NCI-H1930 (cell line): ENCODE measurements around the gene SLC9A9.

Experiments
- DNase-seq, 2 experiments: peaks; one replicate each; lab custom pipeline; 2025; lab: John Stamatoyannopoulos, UW

Gene SLC9A9

DNA sequence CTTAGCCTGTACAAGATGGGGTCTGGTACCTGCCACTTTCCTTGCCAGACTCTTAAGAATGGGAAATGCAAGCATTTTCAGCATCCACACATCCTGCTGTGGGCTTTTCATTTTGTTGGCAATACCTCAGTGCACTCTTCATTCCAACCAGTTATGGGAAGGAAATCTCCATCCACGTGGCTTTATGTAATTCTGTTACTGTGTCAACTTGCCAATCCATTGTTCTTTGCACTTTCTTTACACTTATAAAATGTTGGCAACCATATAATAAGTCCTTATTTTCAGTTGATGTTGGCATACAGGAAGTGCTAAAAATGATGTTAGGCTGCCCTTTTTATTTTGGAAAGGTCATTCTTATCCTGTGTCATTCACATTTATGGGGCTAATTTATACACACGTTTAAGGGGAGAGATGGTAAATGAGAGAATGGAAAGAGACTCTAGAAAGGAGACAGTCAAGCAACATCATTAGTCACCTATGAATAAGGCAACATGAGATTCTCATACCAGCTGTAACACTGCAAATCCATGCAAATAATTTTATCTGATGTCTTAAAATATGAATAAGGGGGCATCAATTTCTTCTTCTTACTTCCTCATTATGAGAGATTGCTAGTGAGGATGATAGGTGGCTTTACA, 490.0 kb downstream of the SLC9A9 start:
- no peak for DNase-seq

DNA sequence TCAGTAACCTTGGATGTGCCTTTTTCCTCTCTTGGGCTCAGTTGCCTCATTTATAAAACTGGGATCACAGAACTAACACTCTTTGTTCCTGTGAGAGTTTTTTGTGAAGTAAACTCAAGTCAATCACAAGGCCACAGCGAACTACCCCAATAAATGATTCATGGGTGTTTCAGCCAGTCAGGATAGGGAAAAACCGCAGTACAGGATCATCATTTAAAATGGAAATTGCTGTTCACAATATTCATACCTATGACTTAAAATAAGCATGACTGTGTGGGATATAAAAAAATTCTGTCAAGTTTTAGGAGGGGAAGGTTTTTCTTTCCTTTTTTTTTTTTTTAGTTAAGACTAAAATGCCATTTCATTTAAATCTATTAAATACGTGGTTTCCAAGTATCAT, 490.6 kb downstream of the SLC9A9 start:
- DNase-seq, result no peak

DNA sequence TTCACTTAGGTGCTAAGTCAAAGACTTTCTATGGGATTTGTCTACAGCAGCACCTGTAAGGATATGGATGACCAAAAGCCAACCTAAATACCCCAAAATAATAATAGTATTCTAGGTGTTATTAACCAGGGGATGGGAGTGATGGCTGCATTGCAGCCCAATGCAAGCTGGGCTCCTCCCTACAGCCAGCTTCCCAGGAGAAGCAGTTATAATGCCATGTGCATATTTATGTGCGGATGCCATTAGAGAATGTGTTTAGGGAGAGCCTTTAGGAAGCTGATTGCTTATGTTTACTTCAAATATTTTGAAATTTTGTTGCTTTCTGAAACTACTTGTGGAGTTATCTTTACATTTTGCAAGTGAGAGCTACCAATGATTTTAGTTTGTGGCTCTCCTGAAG, 491.4 kb downstream of the SLC9A9 start:
- DNase-seq, result no peak

DNA sequence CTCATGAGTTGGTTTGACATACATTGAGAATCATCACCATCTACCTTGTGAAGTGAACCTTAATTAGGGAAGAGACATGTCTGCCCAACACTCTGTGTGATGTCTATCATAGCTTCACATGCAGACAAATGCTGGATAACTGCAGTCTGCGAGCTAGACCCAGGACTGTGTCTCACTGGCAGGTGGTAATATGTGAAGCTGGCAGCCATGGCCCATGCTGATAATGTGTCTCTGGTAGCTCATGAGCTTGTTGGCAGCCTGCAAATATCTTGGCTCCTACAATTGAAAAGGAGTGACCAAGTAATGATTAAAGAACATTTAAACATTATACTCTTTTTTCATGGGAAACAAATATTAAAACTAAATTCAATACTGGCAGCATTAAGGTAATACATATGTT, 493.9 kb downstream of the SLC9A9 start:
- no peak for DNase-seq

DNA sequence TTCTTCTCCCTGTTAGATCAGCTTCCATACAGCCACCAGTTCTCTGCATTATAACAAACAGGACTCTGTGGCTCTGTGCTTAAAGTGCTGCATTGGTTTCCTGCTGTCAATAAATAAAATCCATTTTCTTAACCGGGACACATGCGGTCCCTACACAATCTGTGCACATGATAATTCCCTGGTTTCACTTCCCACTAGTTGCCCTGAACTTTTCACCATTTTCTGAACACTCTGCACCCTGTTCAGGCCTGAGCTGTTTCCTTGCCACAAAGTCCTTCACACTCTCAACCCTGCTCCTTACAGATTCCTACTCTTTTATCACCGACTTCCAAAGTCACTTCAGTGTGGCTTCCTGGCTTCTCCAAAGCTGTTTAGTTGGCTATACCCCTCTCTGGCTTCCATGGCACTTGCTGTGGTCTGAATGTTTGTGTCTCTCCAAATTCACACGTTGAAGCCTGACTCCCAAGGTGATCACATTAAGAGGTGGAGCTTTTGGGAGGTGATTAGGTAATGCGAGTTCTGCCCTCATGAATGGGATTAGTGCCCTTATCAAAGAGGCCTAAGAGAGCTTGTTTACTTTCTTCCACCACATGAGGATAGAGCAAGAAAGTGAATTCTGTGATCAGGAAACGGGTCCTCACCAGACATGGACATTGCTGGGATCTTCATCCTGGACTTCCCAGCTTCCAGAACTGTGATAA, 495.3 kb downstream of the SLC9A9 start:
- DNase-seq, result no peak

DNA sequence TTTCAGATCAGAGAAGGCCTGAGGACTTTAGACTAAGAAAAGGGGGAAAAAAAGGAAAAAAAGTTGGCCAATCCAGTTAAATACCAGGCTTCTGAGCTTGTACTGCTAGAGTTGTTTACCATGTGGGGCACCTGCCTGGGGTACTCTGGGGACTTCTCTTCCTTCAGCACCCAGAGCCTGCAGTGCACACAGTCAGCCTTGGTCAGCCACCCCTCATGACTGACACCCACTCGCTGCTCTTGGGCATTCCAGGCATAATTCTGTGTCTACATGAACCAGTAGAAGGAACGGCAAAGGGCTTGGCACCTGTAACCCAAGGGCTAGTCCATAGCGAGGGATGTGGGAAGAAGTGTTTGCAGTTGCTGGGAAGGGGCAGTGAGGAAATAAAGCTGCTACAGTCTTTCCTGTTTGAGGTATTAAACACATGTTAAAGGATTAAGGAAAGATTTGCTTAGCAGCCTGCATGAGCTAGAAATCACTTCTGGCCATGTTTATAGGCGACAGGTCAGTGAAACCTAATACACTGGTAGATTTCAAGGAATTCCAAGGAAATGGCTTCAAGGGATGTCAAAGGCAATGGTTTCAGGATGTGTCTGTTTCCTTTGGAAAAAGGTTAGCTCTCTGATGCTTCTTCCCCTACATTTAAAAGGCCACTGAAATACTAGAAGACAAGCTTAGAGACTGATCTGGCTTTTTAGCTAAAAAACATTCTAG, 496.2 kb downstream of the SLC9A9 start:
- no peak for DNase-seq

DNA sequence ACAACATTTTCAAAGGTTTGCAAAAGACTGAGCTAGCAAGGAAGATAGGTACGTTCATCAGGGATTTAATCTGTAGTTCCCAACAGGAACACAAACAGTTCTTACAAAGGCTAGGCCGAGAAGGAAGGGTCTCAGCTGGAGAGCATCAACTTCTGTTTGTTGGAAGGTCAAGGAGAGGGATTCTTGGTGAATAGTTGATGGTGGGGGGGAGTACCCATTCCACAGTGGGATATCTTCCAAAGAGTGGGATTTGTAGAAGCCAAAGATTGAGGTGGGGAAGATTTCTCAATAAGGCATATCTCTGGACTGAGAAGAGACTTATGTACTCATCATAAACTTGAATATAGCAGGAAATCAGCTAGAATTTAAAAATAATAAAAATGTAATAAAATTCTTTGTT, 496.9 kb downstream of the SLC9A9 start:
- no peak for DNase-seq

DNA sequence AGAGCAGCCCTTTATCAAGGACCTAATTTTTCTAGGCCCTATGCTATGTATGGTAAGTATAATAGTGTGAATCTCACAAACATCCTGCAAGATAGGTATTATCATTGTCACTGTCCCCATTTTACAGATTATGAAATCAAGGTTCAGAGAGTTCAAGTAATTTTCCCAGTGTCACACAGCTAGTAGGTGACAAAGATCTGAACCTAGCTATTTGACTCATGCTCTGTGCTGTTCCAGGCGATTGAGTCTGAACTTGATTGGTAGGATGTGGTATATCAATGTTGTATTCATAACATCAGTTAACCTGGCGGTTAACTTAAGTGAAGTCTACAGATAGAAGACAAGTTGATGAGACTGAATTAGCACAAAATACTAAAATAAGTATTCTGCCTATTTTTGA, 498.8 kb downstream of the SLC9A9 start:
- DNase-seq, result no peak

DNA sequence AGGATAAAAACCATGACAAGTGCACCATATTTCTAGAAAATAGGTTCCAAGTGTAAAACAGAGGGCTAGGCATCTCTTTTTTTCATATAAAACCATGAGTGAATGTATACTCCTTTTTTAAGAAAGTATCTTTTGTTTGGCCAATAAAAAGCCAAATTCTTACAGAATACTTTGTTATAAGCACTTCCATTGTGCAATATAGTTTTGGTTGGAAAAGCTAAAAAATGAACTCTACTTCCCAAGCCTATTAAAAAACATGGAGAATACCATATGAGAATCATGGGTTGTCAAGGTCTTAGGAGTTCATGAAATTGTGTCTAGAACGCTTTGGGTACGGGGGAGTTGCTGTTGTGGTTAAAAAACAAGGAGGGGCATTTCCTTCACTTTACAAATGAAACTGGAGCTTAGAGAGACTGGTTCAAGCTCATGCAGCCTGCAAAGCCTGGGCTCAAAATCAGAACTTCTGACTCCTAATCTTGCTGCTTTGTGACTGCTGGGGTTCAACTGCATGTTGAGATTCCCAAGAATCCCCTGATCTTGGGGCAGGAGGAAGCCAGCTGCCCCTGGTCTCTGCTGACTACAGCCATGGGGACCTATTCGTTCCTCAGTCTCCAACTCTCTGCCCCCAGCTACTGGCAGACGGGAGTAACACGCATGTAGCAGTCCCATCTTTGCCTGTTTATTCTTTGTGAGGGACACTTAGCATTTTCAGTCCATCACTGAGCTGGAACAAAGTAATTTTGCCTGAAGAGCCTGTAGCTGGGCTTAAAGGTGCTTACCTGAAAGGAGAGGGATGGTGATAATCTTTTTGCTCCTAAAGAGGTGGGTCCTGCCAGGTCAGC, 499.6 kb downstream of the SLC9A9 start:
- DNase-seq, result no peak

DNA sequence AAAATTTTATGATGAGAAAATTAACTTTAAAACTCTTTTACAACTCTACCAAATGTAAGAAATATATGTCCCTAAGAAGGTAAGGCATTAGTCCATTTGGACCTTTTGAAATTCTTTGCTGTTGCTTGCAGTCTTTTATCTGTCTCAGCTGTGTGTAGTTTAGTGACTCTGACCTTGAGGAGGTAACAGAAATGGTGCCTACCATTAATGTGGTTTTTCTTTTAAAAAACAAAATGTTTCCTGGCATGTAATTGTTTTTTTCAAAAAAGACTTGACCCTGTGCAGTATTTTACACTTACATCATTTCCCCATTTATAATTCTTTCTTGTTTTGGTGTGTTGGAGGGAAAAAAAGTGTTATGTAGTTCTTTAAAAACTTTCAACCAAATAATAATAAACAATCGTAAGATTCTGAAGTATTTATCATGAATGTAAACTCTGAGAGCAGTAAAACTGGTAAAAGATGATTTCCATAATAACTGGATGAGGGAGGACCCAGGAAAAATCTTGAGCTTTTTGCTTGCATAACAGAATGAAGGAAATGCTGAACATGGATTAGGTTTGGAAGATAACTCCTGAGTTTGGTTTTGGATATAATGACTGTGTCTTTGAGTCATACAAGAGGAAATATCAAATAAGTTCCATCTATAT, 503.6 kb downstream of the SLC9A9 start:
- no peak for DNase-seq

DNA sequence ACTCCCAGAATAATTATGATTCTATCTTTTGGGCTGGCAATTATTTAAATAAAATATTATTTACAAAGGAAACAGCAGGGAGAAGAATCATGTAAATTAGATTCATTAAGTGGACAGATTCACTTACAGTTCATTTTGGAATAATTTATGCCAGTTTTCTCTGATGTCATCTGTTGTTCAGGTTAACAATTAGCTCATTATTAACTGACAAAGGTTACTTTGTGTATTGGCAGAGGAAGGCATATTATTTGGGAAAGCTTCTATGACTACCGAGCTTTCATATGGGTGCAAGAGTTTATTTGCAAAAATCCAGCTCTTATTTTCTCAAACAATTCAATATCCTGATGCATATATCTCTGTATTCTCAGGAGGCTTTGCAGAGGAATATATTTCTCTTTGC, 504.3 kb downstream of the SLC9A9 start:
- no peak for DNase-seq

DNA sequence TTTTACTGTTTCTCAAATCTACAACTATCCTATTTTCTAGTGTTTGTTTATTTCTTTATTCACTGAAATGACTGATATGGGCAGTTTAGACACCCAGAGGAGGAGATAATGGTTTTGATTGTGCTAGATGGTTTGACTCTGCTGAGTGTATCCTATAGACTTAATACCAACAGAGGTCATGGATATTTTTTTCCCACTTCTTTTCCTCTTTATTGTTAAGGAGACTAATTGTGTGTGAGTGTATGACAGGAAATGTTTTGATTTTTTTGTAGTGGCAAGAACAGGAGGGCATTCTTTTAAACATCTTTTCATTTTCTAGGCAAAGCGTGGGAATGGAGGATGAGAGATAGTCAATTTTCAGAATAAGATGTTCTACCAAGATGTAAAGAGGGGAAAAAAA, 505.2 kb downstream of the SLC9A9 start:
- DNase-seq, result no peak

DNA sequence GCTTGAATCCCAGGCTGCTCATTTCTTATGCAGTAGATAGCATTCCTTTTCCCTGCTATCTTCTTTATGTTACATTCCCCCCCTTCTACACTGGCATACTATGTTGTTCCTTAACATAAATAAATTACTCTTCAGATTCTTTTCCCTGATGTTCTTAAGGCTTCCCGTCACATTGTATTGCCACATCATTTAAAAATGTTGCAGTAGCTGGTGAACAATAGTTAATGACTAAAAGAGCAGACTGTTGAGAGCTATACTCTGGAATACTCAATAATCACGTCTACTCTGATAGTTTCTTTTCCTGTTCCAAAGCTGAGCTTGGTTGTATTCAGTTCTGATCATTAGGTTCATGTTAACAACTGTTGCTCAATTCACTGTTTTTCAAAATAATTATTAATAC, 508.8 kb downstream of the SLC9A9 start:
- no peak for DNase-seq

DNA sequence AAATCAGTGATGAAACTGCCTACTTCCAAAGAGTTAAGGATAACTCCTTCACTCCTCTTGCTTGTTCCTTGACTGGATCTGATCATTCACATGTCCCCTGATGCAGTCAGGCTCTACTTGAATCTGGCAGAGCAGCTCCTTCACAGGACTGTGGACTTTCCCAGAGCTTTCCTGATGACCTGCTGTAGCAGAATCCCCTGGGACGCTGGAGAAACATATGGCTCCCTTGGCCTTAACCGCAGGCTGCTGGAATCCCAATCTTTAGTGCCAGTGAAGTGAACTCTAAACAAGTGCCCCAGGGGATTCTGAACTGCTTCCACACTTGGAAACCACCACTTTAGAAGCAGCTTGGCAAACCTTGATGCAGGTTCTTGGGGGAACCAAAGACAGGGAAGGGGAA, 510.9 kb downstream of the SLC9A9 start:
- DNase-seq, result no peak

DNA sequence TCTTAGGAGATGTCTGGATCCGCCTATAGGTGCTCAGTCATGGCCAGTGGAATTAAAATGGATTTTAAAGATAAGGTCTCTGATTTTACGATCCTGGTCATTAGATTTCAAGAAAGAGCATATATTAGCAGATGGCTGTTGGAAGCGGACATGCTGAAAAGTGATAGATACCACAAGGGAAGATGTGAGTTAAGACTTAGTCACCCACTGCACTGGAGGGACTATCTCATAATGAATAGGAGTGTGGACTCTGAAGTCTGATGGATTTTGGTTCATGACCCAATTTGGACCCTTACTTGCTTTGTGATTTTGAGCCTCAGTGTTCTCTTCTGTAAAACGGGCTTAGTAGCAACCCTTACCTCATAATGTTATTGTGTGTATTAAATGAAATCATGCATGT, 514.0 kb downstream of the SLC9A9 start:
- no peak for DNase-seq

DNA sequence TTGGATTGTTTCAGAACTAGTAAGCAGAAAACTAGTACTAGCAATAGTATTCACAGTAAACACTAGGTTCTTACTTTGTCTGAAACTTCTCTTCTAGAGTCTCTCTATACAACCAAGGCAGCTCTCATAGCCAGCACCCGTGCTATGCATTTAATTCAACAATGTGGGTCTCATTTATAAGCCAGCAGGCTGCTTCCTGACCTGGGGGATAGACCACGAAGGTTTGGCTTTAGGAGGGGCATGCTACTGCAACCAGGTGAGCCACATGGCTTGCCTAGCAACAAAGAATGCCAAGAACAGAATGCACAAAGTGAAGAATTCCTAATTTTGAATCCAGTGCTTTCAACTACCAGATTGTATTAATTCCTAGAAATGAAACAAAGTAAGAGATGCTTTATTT, 514.9 kb downstream of the SLC9A9 start:
- no peak for DNase-seq

DNA sequence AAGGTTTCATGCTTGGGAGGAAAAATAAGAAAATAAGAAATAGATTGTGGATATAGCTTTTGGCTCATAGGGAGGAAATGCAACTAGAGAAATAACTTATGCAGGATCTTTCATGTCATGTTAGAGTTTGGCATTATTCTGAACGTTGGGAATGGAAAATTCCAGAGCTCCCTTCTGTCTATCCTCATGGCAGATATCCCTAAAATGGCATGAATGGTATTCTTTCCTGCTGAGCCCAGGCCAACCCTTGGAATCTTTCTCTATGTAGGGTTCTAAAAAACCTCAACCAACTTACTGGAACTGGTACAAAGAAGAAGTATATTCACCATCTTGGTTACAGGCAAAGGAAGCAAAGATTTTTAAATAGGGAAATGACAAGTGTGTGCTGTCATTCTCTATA, 516.2 kb downstream of the SLC9A9 start:
- no peak for DNase-seq

DNA sequence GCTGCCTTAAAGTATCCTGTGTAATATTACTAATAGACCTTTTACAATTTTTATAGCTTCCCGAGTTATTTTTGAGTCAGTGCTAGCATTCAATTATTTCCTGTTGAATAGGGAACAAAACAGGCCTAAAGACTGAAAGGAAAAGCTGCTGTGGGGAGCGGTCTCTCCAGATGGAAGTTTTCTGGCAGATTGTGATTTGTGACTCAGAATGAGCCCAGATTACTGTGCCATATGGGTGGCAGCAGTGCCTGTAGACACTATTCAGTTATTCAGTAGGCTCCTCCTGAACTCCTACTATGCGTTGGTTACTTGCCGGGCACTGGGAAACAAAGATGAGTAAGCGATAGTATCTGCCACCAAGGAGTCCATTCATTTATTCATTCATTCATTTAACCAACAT, 516.9 kb downstream of the SLC9A9 start:
- no peak for DNase-seq

DNA sequence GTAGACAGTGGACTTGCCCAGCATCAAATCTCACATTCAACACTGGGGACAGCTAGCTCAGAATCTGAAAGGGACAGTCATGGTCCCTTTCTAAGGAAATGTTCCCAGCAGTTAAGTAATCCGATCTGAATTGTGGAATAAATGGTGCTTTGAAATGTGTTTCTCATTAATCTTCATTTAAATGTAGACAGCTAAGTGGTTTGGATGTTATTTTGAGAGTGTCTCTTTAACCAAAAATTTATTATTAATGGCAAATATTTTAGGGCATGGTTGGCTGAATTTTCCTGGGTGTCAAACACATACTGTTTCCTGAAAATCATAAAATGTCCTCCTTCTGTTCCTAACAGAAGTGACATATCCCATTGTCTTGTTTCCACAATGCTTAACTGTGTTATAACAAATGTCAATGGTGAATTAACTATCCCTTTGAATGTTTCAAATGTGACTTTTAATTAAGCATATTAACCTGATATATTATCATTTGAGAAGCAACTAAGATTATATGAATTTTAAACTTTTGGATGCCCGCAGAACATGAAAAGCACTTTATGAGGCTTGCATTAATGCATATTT, 517.9 kb downstream of the SLC9A9 start:
- no peak for DNase-seq

DNA sequence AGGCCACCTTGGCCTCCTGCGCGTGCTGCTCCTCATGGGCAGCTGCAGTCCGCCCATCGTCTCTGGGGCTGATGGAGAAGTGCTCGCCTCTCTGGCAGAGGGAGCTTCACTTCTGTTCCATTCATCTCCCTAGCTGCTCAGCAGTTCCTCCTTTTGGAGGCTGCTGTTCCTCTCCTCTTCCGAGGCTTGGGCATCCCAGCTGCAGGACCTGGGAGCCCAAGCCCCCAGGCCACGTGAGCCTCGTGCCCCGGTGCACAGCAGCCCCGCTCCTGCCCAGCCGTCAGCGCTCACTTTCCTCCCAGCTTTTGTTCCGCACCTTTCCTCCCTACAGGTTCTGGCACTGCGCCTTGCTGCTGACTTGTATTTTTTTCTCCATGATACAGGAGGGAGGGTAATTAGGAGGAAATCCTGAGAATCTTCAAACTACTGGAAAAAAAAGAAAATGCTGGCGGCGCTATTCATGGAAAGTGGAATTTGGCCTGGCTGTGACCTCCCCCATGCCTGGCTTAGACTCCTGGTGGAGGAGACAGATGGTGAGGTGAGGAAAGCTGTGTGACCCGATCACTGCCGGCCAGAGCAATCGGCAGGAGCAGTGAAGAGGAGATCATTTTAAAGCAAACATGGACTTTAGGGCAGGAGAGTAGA, 518.6 kb downstream of the SLC9A9 start:
- no peak for DNase-seq

DNA sequence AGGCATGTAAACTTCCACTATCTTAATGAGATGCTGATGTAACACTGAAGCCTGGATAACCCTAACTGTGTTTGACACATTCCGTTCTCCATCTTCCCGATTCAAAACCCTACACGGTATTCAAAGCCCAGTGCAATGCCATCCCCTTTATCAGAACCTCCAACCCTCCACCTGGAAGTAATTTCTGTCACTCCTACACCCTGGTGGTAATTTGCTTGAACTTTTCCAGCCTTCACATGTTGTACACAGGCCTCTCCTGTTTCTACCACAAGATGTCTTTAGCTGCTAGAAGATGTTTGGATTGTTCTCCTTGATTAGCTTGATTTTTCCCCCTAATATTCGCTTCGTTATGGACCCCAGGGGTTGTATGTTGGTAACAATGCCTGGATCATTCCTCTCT, 519.8 kb downstream of the SLC9A9 start:
- DNase-seq, result no peak
